A673 (cell line): ENCODE measurements around the gene SCN9A. TPM values are rescaled to one million over a fixed set of nuclear protein-coding genes. Genes with fewer than 3 reads are reported as not detected.
A peak's percentile ranks its signal among the peaks of the same experiment; 100 is the strongest.
"Not testable (repeated sequence)": the region's sequence is repeated elsewhere in the genome, so short reads cannot be mapped to it uniquely, and the experiment has no call there.

Experiments
- BruUV-seq: library from RNA; stranded (reverse); fragments of 400-500 nt; replicated peaks from 2 replicates; lab custom pipeline; 2021; lab: Mats Ljungman, UMichigan
- CTCF ChIA-PET: fragments of 300-600 bp; sonication (Branson Sonifier 250); formaldehyde crosslinking; loops from one replicate; lab custom pipeline; 2022; ENCODE audit warnings: antibody characterized with exemption; lab: Charles Lee
- POLR2A ChIA-PET: fragments of 300-600 bp; sonication (Branson Sonifier 250); formaldehyde crosslinking; loops from one replicate; lab custom pipeline; 2022; ENCODE audit warnings: antibody characterized with exemption; ENCODE audit not compliant: low non-redundant PET; lab: Charles Lee
- DNase-seq: peaks from one replicate; pipeline ENCODE4 v3.0.0-alpha.2; 2015; ENCODE audit warnings: low spot score
- H3K27ac ChIP-seq: fragments of 200-600 bp; sonication (generic); 2 replicates; pipeline ENCODE4 v1.5.1; 2016; ENCODE audit warnings: mixed run types, low read depth, mild to moderate bottlenecking, mixed read lengths, antibody characterized with exemption, low read length; ENCODE audit not compliant: poor library complexity, severe bottlenecking
- H3K27me3 ChIP-seq: fragments of 200-600 bp; sonication (generic); replicated peaks from 2 replicates; pipeline ENCODE4 v1.6.1; 2017; ENCODE audit warnings: mixed run types, low read depth, mild to moderate bottlenecking, mixed read lengths, antibody characterized with exemption, low read length; ENCODE audit not compliant: insufficient read depth, poor library complexity
- H3K36me3 ChIP-seq: fragments of 200-600 bp; sonication (generic); 2 replicates; pipeline ENCODE4 v1.6.1; 2016; ENCODE audit warnings: mixed run types, mild to moderate bottlenecking, mixed read lengths, antibody characterized with exemption, low read length; ENCODE audit not compliant: insufficient read depth, poor library complexity, severe bottlenecking
- H3K4me1 ChIP-seq: fragments of 200-600 bp; sonication (generic); 2 replicates; pipeline ENCODE4 v1.6.1; 2017; ENCODE audit warnings: mixed run types, mild to moderate bottlenecking, mixed read lengths, antibody characterized with exemption, low read length; ENCODE audit not compliant: insufficient read depth, poor library complexity, severe bottlenecking
- H3K4me3 ChIP-seq: fragments of 200-600 bp; sonication (generic); 2 replicates; pipeline ENCODE4 v1.5.1; 2016; ENCODE audit warnings: low read depth, mixed run types, mild to moderate bottlenecking, mixed read lengths, low read length; ENCODE audit not compliant: poor library complexity, severe bottlenecking
- H3K9me3 ChIP-seq: fragments of 200-600 bp; sonication (generic); 2 replicates; pipeline ENCODE4 v1.6.1; 2016; ENCODE audit warnings: mixed run types, low read depth, mild to moderate bottlenecking, mixed read lengths, antibody characterized with exemption, low read length; ENCODE audit not compliant: poor library complexity, severe bottlenecking
- EZH2 ChIP-seq: fragments of 200-600 bp; sonication (generic); IDR thresholded peaks from 2 replicates; pipeline ENCODE4 v1.6.1; 2017; ENCODE audit warnings: borderline replicate concordance, low read depth, mild to moderate bottlenecking, mixed read lengths, antibody characterized with exemption, low read length; ENCODE audit not compliant: poor library complexity, severe bottlenecking
- intact Hi-C: fragments of 100-400 bp; cut with micrococcal nuclease; formaldehyde crosslinking; loops from one replicate; pipeline ENCODE4 v1.10.0; 2022; ENCODE audit not compliant: unreplicated experiment
- total RNA-seq: library from RNA; stranded (reverse); gene quantifications from 2 replicates; pipeline ENCODE4 v1.2.3, GENCODE V29; 2021
- TF ChIP-seq, protein P1 (sequence below): fragments of 300-800, 200-600 bp; sonication (generic); conservative IDR thresholded peaks from 2 replicates; pipeline ENCODE4 v1.5.1; 2017; ENCODE audit warnings: low read depth, mild to moderate bottlenecking, antibody characterized with exemption, low read length, moderate library complexity, mixed read lengths

SCN9A gene
- total RNA-seq, 1 experiment from 2014 or later: 3.5 TPM

DNA sequence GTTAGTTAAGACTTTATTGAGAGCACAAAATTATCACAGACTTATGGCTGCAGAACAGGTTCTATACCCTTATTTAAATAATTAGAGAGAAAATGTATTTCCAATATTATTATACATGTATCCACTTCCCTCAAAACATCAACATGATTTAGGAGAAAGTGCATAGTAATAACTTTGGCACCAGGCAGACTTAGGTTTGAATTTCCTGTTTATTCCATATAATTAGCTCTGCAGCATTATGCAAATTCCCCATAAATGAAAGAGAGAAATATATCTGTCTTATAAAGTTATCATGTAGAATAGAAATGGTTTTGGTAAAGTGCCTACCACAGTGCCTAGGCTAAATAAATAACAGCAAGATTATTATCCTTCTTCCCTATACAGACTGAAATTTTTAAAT lies 15.3 kb downstream of the SCN9A start:
- POLR2A ChIA-PET: no interaction called here
- Histone ChIP-seq H3K4me3 (peak overlapping the region; percentile 3), H3K4me1 (peaks cover 22% of the 10 kb centered on the region), H3K27ac (peak overlapping the region; percentile 65), H3K9me3 (no peaks in the 10 kb centered on the region), H3K36me3 (no peaks in the 10 kb centered on the region), H3K27me3 (no peaks in the 10 kb centered on the region)
- BruUV-seq: no TSS peak
- TF ChIP-seq EZH2: no peak
- TF ChIP-seq, protein P1, sequence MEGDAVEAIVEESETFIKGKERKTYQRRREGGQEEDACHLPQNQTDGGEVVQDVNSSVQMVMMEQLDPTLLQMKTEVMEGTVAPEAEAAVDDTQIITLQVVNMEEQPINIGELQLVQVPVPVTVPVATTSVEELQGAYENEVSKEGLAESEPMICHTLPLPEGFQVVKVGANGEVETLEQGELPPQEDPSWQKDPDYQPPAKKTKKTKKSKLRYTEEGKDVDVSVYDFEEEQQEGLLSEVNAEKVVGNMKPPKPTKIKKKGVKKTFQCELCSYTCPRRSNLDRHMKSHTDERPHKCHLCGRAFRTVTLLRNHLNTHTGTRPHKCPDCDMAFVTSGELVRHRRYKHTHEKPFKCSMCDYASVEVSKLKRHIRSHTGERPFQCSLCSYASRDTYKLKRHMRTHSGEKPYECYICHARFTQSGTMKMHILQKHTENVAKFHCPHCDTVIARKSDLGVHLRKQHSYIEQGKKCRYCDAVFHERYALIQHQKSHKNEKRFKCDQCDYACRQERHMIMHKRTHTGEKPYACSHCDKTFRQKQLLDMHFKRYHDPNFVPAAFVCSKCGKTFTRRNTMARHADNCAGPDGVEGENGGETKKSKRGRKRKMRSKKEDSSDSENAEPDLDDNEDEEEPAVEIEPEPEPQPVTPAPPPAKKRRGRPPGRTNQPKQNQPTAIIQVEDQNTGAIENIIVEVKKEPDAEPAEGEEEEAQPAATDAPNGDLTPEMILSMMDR: no peak
- intact Hi-C loops: no loop called here
- peak; percentile 15 for DNase-seq
- CTCF ChIA-PET: no interaction called here

- DNase-seq, H3K9me3 ChIP-seq, POLR2A ChIA-PET, H3K4me3 ChIP-seq, H3K27ac ChIP-seq, CTCF ChIA-PET, H3K36me3 ChIP-seq, intact Hi-C loops, H3K27me3 ChIP-seq, BruUV-seq: not testable (repeated sequence)
- peaks cover 24% of the 10 kb centered on the region for H3K4me1 ChIP-seq
Measured at GRCh38 chr2:166357950-166358321, 17.8 kb downstream of the SCN9A start.

DNA sequence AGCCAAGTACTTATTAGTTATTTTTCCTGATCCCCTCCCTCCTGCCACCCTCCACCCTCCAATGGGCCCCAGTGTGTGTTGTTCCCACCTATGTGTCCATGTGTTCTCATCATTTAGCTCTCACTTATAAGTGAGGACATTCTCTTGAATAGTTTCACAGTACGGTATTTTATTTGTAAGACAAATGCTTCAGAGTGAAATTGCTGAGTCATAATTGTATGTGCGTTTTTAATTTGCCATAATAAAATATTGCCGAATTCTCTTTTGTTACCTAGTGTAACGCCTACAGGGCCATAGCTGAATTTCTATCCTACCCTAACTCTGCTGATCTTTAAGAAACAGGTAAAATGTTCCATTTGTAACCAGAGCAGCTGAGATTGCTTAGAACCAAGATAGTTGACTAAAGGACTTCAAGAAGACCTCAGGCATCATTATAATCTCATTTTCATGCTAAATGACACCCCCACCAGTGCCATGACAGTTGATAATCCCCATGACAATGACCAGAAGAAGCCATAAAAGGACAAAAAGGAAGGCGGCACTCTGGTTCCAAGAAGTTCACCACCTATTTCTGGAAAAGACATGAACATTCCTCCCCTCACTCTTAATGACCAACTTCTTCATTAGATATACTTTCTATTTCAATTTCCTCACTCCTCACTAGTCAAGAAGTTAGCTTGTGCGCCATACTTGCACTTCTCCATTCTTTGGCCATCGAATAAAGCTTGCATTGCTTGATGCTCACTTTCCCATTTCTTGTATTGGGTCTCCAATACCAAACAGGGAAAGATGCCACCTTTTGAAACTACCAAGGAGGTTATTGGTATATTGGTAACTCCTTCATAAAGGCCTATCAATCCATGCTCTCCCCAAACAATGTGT lies 18.4 kb downstream of the SCN9A start:
- intact Hi-C loops: no loop called here
- ChIA-PET POLR2A (no interaction called here), CTCF (no interaction called here)
- Histone ChIP-seq H3K27ac (no peak overlapping the region), H3K4me1 (peaks cover 23% of the 10 kb centered on the region), H3K27me3 (no peaks in the 10 kb centered on the region), H3K4me3 (no peak overlapping the region), H3K9me3 (no peaks in the 10 kb centered on the region), H3K36me3 (no peaks in the 10 kb centered on the region)
- no peak for DNase-seq
- BruUV-seq: no TSS peak
- TF ChIP-seq, protein P1: no peak
- TF ChIP-seq EZH2: no peak
